GM19239 (cell line): Measurements from ENCODE around the gene UBAC1.
"Not testable (repeated sequence)": the region's sequence is repeated elsewhere in the genome, so short reads cannot be mapped to it uniquely, and the experiment has no call there.

ENCODE experiments used
- DNase-seq: peaks from one replicate; pipeline ENCODE4 v3.0.0; 2011; ENCODE audit warnings: low spot score; ENCODE audit not compliant: insufficient read length
- FAIRE-seq: peaks from 2 replicates; lab custom pipeline; 2011; peaks lifted over from hg19 to GRCh38; lab: Jason Lieb, UNC

UBAC1 gene

DNA sequence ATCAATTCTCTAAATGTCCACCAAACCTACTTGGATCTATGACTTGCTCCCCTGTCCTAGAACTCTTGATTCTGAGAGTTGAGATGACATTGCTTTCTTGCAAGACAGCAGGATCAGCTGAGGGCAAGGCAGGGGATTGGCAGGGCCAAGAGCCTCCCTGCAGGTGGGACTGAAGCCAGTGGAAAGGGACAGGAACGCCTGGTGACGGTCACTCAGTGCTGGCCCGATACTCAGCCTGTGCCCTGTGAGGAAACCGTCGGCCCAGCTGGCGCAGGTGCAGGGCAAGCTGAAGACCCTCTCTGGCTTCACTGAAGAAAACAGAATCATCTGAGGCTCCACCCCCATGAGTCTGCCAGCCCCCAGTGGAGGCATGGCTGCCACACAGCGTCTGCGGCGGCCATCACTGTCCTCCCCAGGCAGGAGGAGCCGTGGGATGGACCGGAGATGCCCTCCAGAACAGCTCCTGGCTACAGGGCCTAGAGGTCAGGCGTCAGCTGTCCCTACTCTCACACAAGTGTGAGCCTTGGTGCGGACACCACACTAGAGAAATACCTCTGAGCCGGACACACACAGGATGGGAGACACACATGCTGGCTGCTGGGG, 14.7 kb downstream of the UBAC1 start:
- no peak for FAIRE-seq
- no peak for DNase-seq

GRCh38 chr9:135945969-135946368, 15.2 kb downstream of the UBAC1 start:
- DNase-seq (no peak), FAIRE-seq (no peak)

GRCh38 chr9:135944444-135945252, 16.5 kb downstream of the UBAC1 start:
- DNase-seq (no peak), FAIRE-seq (no peak)

GRCh38 chr9:135943604-135944003, 17.6 kb downstream of the UBAC1 start:
- not testable (repeated sequence) for DNase-seq, FAIRE-seq

GRCh38 chr9:135941288-135941995, 19.7 kb downstream of the UBAC1 start:
- FAIRE-seq (no peak), DNase-seq (no peak)

GRCh38 chr9:135939351-135940265, 21.6 kb downstream of the UBAC1 start:
- DNase-seq (no peak), FAIRE-seq (no peak)

DNA sequence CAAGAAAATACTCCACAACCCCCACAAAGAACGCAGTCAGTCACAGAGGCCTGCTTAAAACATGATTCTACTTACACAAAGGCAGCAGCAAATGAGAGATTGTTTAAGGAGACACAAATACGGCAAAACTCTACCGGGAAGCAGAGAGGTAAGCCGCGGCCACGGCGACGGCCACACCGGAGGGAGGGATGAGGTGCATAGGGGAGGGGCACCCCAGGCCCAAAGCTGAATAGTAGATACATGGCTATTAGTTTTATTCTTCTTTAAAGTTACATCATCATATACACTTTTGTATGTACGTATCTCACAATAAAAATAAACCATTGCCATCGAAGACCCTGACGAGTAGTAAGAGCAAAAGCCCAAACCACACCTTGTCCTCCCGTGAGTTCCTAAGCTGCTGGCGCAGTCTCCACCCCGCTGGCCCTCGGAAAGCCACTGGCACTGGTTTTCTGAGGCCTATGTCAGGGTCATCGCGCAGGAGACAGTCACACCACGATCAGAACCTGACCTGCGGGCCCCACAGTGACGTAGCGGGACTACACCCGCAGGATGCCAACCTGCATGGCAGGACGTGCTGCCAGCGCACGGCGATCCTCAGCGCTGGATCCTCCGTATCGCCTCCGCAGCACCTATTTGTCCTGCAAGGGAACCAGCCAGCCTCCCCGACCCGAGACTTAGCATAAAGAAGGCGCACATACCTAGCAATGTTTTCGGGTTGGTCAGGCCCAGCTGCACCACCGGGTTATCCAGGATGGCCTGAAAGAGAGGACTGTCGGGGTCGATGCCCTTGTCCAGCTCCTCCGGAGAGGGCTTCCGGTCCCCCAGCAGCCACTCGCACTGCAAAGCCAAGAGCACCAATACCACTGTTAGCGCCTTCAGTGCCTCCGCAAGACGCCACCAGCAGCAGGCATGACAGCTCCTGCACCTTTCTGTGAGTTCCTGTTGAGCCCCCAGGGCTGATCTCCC, 23.4 kb downstream of the UBAC1 start:
- FAIRE-seq (no peak), DNase-seq (no peak)

GRCh38 chr9:135933114-135933513, 28.1 kb downstream of the UBAC1 start:
- DNase-seq (no peak), FAIRE-seq (no peak)

DNA sequence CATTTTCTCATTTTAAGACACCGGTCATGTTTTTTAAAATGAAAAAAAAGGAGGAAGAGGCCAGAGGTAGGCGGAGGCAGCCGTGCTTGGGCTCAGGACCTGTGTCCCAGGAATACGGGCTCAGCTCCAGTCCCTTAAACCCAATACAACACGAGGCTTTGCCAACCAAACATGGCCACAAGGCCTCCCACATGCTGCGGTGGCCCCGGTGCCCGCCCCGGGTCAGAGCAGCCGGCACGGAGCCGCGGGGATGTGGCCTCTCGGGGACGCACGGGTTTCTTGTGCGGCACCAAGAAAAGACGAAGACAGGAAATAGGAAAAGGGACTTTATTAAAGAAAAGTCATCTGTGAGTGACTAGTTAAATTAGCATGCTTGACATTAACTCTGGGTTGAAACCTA, 28.5 kb downstream of the UBAC1 start:
- DNase-seq (no peak), FAIRE-seq (no peak)

GRCh38 chr9:135931349-135931820, 29.8 kb downstream of the UBAC1 start:
- no peak for FAIRE-seq
- DNase-seq, result no peak

GRCh38 chr9:135930446-135931345, 30.5 kb downstream of the UBAC1 start:
- FAIRE-seq, result no peak

GRCh38 chr9:135929656-135930445, 31.3 kb downstream of the UBAC1 start:
- DNase-seq (no peak), FAIRE-seq (no peak)

More at GRCh38 chr9:135930446-135931345, 30.5 kb downstream of the UBAC1 start:
- DNase-seq, result no peak

DNA sequence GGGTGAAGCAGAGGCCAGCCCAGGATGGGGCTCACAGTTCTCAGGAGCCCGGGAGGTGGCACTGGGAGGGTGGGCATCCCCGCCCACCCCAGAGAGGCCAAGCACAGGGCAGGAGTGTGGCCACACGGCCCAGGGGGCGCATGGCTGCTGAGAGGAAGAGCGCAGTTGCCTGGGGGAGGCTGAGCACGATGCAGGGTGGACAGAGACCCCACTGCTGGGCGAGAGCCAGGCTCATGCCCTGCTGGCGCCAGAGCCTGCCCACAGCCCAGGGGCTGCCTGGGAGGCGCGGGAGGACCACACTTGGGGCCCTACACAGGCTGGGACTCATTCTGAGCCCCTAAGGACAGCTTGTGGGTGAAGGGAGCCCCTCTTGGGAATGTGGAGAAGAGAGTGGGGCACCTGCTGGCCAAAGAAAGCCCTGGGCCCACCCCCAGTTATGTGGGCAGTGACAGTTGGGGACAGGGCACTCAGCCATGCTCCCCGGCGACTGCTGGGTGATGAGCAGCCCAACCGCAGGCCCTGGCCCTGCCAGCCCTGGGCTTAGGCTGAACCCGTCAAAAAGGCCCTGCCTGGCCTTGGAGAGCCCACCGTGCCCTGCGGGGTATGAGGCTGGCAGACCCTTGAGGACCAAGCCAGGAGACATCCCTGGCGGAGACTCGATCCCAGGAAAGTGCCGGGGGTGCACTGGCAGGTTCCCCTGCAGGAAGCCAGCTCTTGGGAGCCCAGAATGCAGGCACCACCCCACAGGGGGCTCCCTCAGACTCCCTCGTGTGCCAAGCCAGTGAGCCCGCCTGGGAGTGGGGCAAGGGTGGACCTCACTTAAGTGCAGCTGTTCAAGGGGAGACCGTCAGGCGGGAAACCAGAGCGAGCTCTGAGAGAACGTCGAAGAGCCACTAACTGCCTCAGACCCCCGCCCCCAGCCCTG, 32.2 kb downstream of the UBAC1 start:
- no peak for DNase-seq
- FAIRE-seq, result no peak

GRCh38 chr9:135928074-135928730, 33.0 kb downstream of the UBAC1 start:
- DNase-seq, result no peak
- FAIRE-seq, result no peak

DNA sequence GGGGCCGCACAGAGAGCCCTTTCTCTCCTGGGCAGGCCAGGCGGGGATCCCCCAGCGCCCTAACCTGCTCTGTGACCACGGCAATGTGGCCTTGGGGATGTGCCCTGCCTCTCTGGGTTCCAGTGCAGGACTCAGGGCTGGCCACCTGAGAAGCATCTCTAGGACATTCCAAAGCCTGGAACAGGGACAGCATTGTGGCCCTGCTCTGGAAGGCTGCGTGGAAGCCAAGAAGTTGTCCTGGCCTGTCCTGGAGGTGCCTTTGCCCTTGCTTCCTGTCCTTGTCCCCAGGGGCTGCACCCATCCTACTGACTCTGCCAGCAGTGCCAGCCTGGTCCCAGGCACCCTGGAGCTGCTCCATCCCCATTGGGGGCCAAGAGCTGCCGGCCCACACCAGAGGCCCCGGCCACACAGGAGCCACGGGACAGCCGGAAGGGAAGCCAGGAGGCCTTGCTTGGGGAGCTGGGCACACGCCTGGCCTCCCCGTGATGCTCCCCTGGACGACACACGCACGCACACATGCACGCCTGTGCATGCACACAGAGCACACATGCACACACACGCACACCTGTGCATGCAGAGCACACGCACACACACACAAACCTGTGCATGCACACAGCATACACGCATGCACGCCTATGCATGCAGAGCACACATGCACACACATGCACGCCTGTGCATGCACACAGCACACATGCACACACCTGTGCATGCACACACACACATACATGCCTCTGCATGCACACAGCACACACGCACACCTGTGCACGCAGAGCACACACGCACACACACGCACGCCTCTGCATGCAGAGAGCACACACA, 33.8 kb downstream of the UBAC1 start:
- FAIRE-seq (no peak), DNase-seq (no peak)
